SU-DHL-6 (cell line): ENCODE data around the gene PRR15.
A peak's percentile ranks its signal among the peaks of the same experiment; 100 is the strongest.

ENCODE experiments used
- H2AFZ ChIP-seq: fragments of 200-600 bp; sonication (generic); 2 replicates; pipeline ENCODE4 v1.6.1; 2014; ENCODE audit warnings: low read depth, mild to moderate bottlenecking, moderate library complexity, mixed read lengths, antibody characterized with exemption, low read length; ENCODE audit not compliant: severe bottlenecking
- H3F3A ChIP-seq: fragments of 200-600 bp; shearing (Covaris generic); 2 replicates; pipeline ENCODE4 v1.6.0; 2016; ENCODE audit warnings: antibody characterized with exemption, mild to moderate bottlenecking; ENCODE audit not compliant: insufficient read depth
- H3K27ac ChIP-seq: fragments of 200-600 bp; sonication (generic); 2 replicates; pipeline ENCODE4 v1.5.1; 2016; ENCODE audit warnings: low read depth, mild to moderate bottlenecking, low read length, moderate library complexity, mixed read lengths
- H3K27me3 ChIP-seq: fragments of 200-600 bp; sonication (generic), shearing (Covaris generic); 2 replicates; pipeline ENCODE4 v1.6.0; 2014; ENCODE audit warnings: mild to moderate bottlenecking, low read length
- H3K36me3 ChIP-seq: fragments of 200-600 bp; sonication (generic); 2 replicates; pipeline ENCODE4 v1.6.1; 2014; ENCODE audit warnings: mild to moderate bottlenecking, low read length, mixed read lengths
- H3K4me2 ChIP-seq: fragments of 300-600, 200-600 bp; shearing (Covaris generic), sonication (generic); 2 replicates; pipeline ENCODE4 v1.6.0; 2014; ENCODE audit warnings: low read length, low read depth, mild to moderate bottlenecking; ENCODE audit not compliant: poor library complexity, severe bottlenecking
- H3K4me3 ChIP-seq: fragments of 200-600 bp; sonication (generic); 2 replicates; pipeline ENCODE4 v1.5.1; 2014; ENCODE audit warnings: antibody characterized with exemption, low read length, mild to moderate bottlenecking, mixed read lengths; ENCODE audit not compliant: insufficient read depth, poor library complexity, severe bottlenecking
- H3K79me2 ChIP-seq: fragments of 200-600 bp; sonication (generic); 2 replicates; pipeline ENCODE4 v1.6.1; 2014; ENCODE audit warnings: mild to moderate bottlenecking, low read length, moderate library complexity; ENCODE audit not compliant: insufficient read depth
- H3K9ac ChIP-seq: fragments of 200-600 bp; sonication (generic); 2 replicates; pipeline ENCODE4 v1.7.0; 2014; ENCODE audit warnings: mild to moderate bottlenecking, low read length
- H3K9me2 ChIP-seq: fragments of 200-600 bp; sonication (generic); replicated peaks from 2 replicates; pipeline ENCODE4 v1.6.1; 2014; ENCODE audit warnings: low read length; ENCODE audit not compliant: insufficient read depth
- H3K9me3 ChIP-seq: fragments of 200-600 bp; sonication (generic); 2 replicates; pipeline ENCODE4 v1.6.1; 2014; ENCODE audit warnings: low read length, mixed read lengths; ENCODE audit not compliant: insufficient read depth
- H4K20me1 ChIP-seq: fragments of 200-600 bp; sonication (generic); 2 replicates; pipeline ENCODE4 v1.6.1; 2014; ENCODE audit warnings: low read depth, mild to moderate bottlenecking, antibody characterized with exemption, low read length, moderate library complexity, mixed read lengths
- CTCF ChIP-seq: fragments of 200-600 bp; sonication (generic); IDR thresholded peaks from one replicate; pipeline ENCODE4 v1.5.1; 2017; ENCODE audit warnings: antibody characterized with exemption, mild to moderate bottlenecking, low read length, moderate library complexity; ENCODE audit not compliant: insufficient read depth, poor library complexity, severe bottlenecking
- EZH2phosphoT487 ChIP-seq: fragments of 200-600 bp; sonication (generic), shearing (Covaris generic); conservative IDR thresholded peaks from 2 replicates; pipeline ENCODE4 v1.6.1; 2018; ENCODE audit warnings: mild to moderate bottlenecking, antibody characterized with exemption, low read length, moderate library complexity, mixed read lengths

PRR15 gene

GRCh38 chr7:29574659-29575058 lies 11.0 kb downstream of the PRR15 start:
- no peak overlapping the region for H3K4me3 ChIP-seq

GRCh38 chr7:29587195-29587808 lies 23.7 kb downstream of the PRR15 start:
- Histone ChIP-seq H4K20me1 (no peaks in the 10 kb centered on the region), H3K79me2 (no peaks in the 10 kb centered on the region)
- TF ChIP-seq EZH2phosphoT487 (no peak), CTCF (no peak)

More at GRCh38 chr7:29574659-29575058, 11.0 kb downstream of the PRR15 start:
- no peak overlapping the region for H3K27ac ChIP-seq
- peaks cover 17% of the 10 kb centered on the region; the same call in 1 of the 2 replicates for H3K9me3 ChIP-seq
- no peaks in the 10 kb centered on the region for H3K79me2 ChIP-seq
- no peak overlapping the region for H3K4me2 ChIP-seq
- no peak overlapping the region for H2AFZ ChIP-seq
- no peaks in the 10 kb centered on the region for H4K20me1 ChIP-seq
- H3K27me3 ChIP-seq: no peaks in the 10 kb centered on the region
- H3F3A ChIP-seq: no peaks in the 10 kb centered on the region
- no peak overlapping the region for H3K9ac ChIP-seq
- H3K36me3 ChIP-seq: no peaks in the 10 kb centered on the region
- H3K9me2 ChIP-seq: no peaks in the 10 kb centered on the region
- no peak for TF ChIP-seq CTCF
- no peak for TF ChIP-seq EZH2phosphoT487

GRCh38 chr7:29588212-29588611 lies 24.6 kb downstream of the PRR15 start:
- no peaks in the 10 kb centered on the region for H3K9me2 ChIP-seq
- H3K4me3 ChIP-seq: no peak overlapping the region
- no peak overlapping the region for H3K4me2 ChIP-seq
- no peaks in the 10 kb centered on the region for H4K20me1 ChIP-seq
- H3K36me3 ChIP-seq: no peaks in the 10 kb centered on the region
- peak overlapping the region; percentile 84 for H2AFZ ChIP-seq
- H3K9me3 ChIP-seq: no peaks in the 10 kb centered on the region
- H3K9ac ChIP-seq: no peak overlapping the region
- H3K79me2 ChIP-seq: no peaks in the 10 kb centered on the region
- no peak overlapping the region for H3K27ac ChIP-seq
- no peak for TF ChIP-seq CTCF
- TF ChIP-seq EZH2phosphoT487: no peak
- H3F3A ChIP-seq: no peaks in the 10 kb centered on the region
- no peaks in the 10 kb centered on the region for H3K27me3 ChIP-seq

More at GRCh38 chr7:29587195-29587808, 23.7 kb downstream of the PRR15 start:
- Histone ChIP-seq H3F3A (no peaks in the 10 kb centered on the region), H2AFZ (no peak overlapping the region), H3K4me2 (no peak overlapping the region), H3K9me3 (no peaks in the 10 kb centered on the region), H3K4me3 (no peak overlapping the region), H3K9ac (no peak overlapping the region), H3K27me3 (no peaks in the 10 kb centered on the region), H3K36me3 (no peaks in the 10 kb centered on the region), H3K27ac (no peak overlapping the region), H3K9me2 (no peaks in the 10 kb centered on the region)
